Measurements from ENCODE around the gene KIF18A.
A peak's percentile ranks its signal among the peaks of the same experiment; 100 is the strongest.
"Not testable (repeated sequence)": the region's sequence is repeated elsewhere in the genome, so short reads cannot be mapped to it uniquely, and the experiment has no call there.

The KIF18A gene

GRCh38 chr11:28107750-28108618, at the start of gene KIF18A, which contains the start of gene METTL15:
Gene KIF18A, minus strand, starts transcription at chr11:28108156. Its CDS starts 10,209 bp downstream, at chr11:28097947.
Gene METTL15, plus strand, starts transcription at chr11:28108388. Its CDS starts 4,947 bp downstream, at chr11:28113335.
- DNase-seq: peak; percentile 98

GRCh38 chr11:28153586-28153985, 45.6 kb upstream of the KIF18A start:
- no peak for DNase-seq

- no peak for DNase-seq
Measured at GRCh38 chr11:28152743-28153142, 44.8 kb upstream of the KIF18A start.

GRCh38 chr11:28146123-28146751, 38.3 kb upstream of the KIF18A start:
- no peak for DNase-seq

- DNase-seq: no peak
Measured at GRCh38 chr11:28144808-28145207, 36.9 kb upstream of the KIF18A start.

GRCh38 chr11:28142724-28143123, 34.8 kb upstream of the KIF18A start:
- DNase-seq: no peak

GRCh38 chr11:28140689-28141455, 32.9 kb upstream of the KIF18A start:
- no peak for DNase-seq

GRCh38 chr11:28139841-28140415, 32.0 kb upstream of the KIF18A start:
- no peak for DNase-seq

- DNase-seq: no peak
Measured at GRCh38 chr11:28137832-28138231, 29.9 kb upstream of the KIF18A start.

GRCh38 chr11:28137366-28137765, 29.4 kb upstream of the KIF18A start:
- DNase-seq: no peak

GRCh38 chr11:28136157-28136556, 28.2 kb upstream of the KIF18A start:
- not testable (repeated sequence) for DNase-seq

GRCh38 chr11:28133146-28133545, 25.2 kb upstream of the KIF18A start:
- no peak for DNase-seq

GRCh38 chr11:28132548-28132947, 24.6 kb upstream of the KIF18A start:
- no peak for DNase-seq

- no peak for DNase-seq
Measured at GRCh38 chr11:28123151-28123581, 15.2 kb upstream of the KIF18A start.

GRCh38 chr11:28117712-28118111, 9.8 kb upstream of the KIF18A start:
- no peak for DNase-seq

GRCh38 chr11:28114731-28115130, 6.8 kb upstream of the KIF18A start:
- DNase-seq: no peak

GRCh38 chr11:28114116-28114515, 6.2 kb upstream of the KIF18A start:
- DNase-seq: no peak

- no peak for DNase-seq
Measured at GRCh38 chr11:28110821-28111200, 2.9 kb upstream of the KIF18A start.

GRCh38 chr11:28110108-28110820, 2.3 kb upstream of the KIF18A start:
- peak; percentile 72 for DNase-seq

- no peak for DNase-seq
Measured at GRCh38 chr11:28108958-28109357, 1.0 kb upstream of the KIF18A start.

- DNase-seq: peak; percentile 8
Measured at GRCh38 chr11:28107191-28107749, 686 bp downstream of the KIF18A start.

Measured in stimulated activated CD4-positive, alpha-beta T cell treated with anti-CD3 and anti-CD28 coated beads, Interleukin-15, amount 100 ng/mL, for 24 hours (primary cell).